NCI-H2196 treated with DMSO at 0.1 percent for 48 hours (cell line): Measurements from ENCODE around the gene RAB8A.

ENCODE experiments used
- DNase-seq: peaks from one replicate; lab custom pipeline; 2025; ENCODE audit not compliant: unreplicated experiment; lab: John Stamatoyannopoulos, UW

RAB8A gene

GRCh38 chr19:16111160-16111908 lies at the start of gene RAB8A:
RAB8A (plus strand) TSS chr19:16111889; CDS start chr19:16111902, 13 bp downstream.
- DNase-seq, result peak; percentile 99

GRCh38 chr19:16061943-16062342 lies 49.7 kb upstream of the RAB8A start:
- no peak for DNase-seq

GRCh38 chr19:16062789-16063188 lies 48.9 kb upstream of the RAB8A start:
- DNase-seq, result no peak

GRCh38 chr19:16064209-16064889 lies 47.3 kb upstream of the RAB8A start:
- DNase-seq, result no peak

GRCh38 chr19:16066611-16067104 lies 45.0 kb upstream of the RAB8A start:
- no peak for DNase-seq

GRCh38 chr19:16067205-16067938 lies 44.3 kb upstream of the RAB8A start:
- no peak for DNase-seq

GRCh38 chr19:16068696-16069259 lies 42.9 kb upstream of the RAB8A start:
- no peak for DNase-seq

GRCh38 chr19:16069813-16070365 lies 41.8 kb upstream of the RAB8A start:
- no peak for DNase-seq

GRCh38 chr19:16070366-16070990 lies 41.2 kb upstream of the RAB8A start:
- DNase-seq, result no peak

- no peak for DNase-seq
These were observed 40.5 kb upstream of the RAB8A start for GRCh38 chr19:16071072-16071691.

GRCh38 chr19:16073481-16073880 lies 38.2 kb upstream of the RAB8A start:
- DNase-seq, result no peak

- DNase-seq, result no peak
These were observed 37.7 kb upstream of the RAB8A start for GRCh38 chr19:16073988-16074387.

GRCh38 chr19:16074488-16075365 lies 37.0 kb upstream of the RAB8A start:
- DNase-seq, result no peak

- DNase-seq, result no peak
These were observed 36.1 kb upstream of the RAB8A start for GRCh38 chr19:16075430-16076153.

GRCh38 chr19:16076154-16076957 lies 35.3 kb upstream of the RAB8A start, which contains the start of gene TPM4:
TPM4 (plus strand) TSS chr19:16076495; CDS start chr19:16076566, 71 bp downstream.
- peak; percentile 76 for DNase-seq

- DNase-seq, result no peak
These were observed 34.6 kb upstream of the RAB8A start for GRCh38 chr19:16076958-16077611.
